HCT116 (cell line): Measurements from ENCODE around the gene XDH.

Source experiments
- CTCF ChIP-seq, 3 experiments: fragments of 200-600 bp in 1 of 3; sonication (generic) in 1 of 3; IDR thresholded peaks in 2 of 3; conservative IDR thresholded peaks in 1 of 3; 2 replicates each; pipeline ENCODE4 v1.5.1; 2012 to 2017; ENCODE audit warnings: low read depth in 2 of 3, low read length in 2 of 3, antibody characterized with exemption in 1 of 3, borderline replicate concordance in 1 of 3, control low read depth in 1 of 3, mild to moderate bottlenecking in 1 of 3, mixed read lengths in 1 of 3, mixed run types in 1 of 3, moderate library complexity in 1 of 3; ENCODE audit not compliant: insufficient read depth in 1 of 3
- ELF1 ChIP-seq: IDR thresholded peaks from 2 replicates; pipeline ENCODE4 v1.6.1; 2012; ENCODE audit warnings: low read depth, borderline replicate concordance
- POLR2AphosphoS5 ChIP-seq: IDR thresholded peaks from 2 replicates; pipeline ENCODE4 v1.6.1; 2011; ENCODE audit warnings: mild to moderate bottlenecking, low read depth, low read length, moderate library complexity
- YY1 ChIP-seq: IDR thresholded peaks from 2 replicates; pipeline ENCODE4 v1.6.1; 2011; ENCODE audit warnings: low read length, low read depth, moderate library complexity, mild to moderate bottlenecking; ENCODE audit not compliant: insufficient replicate concordance; ENCODE audit errors: extremely low read depth

DNA sequence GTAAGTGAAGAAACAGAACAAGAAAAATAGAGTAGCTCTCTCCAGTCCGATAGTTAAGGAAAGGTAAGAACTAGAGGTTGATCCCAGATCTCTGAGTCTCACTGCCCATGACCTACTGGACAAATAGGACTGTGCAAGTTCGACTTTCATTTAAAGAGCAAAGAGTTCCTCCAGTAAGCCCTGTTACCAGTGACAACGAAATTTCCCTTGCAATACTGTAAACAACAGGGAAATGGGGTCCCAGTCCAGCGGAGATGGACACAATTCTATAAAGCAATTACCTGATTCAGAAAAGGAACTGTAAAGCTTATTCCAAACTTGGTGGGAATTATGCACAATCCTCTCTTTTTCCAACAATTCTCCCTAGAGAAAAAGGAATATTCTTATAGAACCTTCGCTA lies 65.9 kb downstream of the XDH start:
- TF ChIP-seq CTCF (IDR thresholded peaks at IDR 0.05 in 2 of 3, conservative IDR thresholded peaks at IDR 0.05 in 1 of 3; ENCODE audit: borderline replicate concordance in 1 of 3, insufficient read depth in 1 of 3, low read depth in 2 of 3, low read length in 2 of 3) (no peak), POLR2AphosphoS5 (no peak), YY1 (no peak), ELF1 (no peak)
